IMR-90 (cell line): ENCODE measurements around the gene HYDIN.

Source experiments
- CHD1 ChIP-seq: IDR thresholded peaks from 2 replicates; pipeline ENCODE4 v1.6.1; 2012; ENCODE audit warnings: low read depth, low read length, improper control_type of control experiment
- FOS ChIP-seq: fragments of 150-350 bp; IDR thresholded peaks from 2 replicates; pipeline ENCODE4 v1.6.1; 2016; ENCODE audit warnings: low read depth, low read length
- MAFK ChIP-seq: IDR thresholded peaks from 2 replicates; pipeline ENCODE4 v1.6.1; 2012; ENCODE audit warnings: low read depth, low read length, improper control_type of control experiment
- MAZ ChIP-seq: IDR thresholded peaks from 2 replicates; pipeline ENCODE4 v1.6.1; 2012; ENCODE audit warnings: low read depth, mild to moderate bottlenecking, low read length, improper control_type of control experiment, moderate library complexity, borderline replicate concordance
- POLR2A ChIP-seq: IDR thresholded peaks from 2 replicates; pipeline ENCODE4 v1.6.1; 2012; ENCODE audit warnings: mild to moderate bottlenecking, low read depth, low read length
- RAD21 ChIP-seq: IDR thresholded peaks from 2 replicates; pipeline ENCODE4 v1.6.1; 2012; ENCODE audit warnings: low read length, improper control_type of control experiment
- RFX5 ChIP-seq: IDR thresholded peaks from 2 replicates; pipeline ENCODE4 v1.8.0; 2012; ENCODE audit warnings: low read depth, mild to moderate bottlenecking, low read length, moderate library complexity
- SMC3 ChIP-seq: fragments of 150-350 bp; IDR thresholded peaks from 2 replicates; pipeline ENCODE4 v1.6.1; 2016; ENCODE audit warnings: low read depth, mild to moderate bottlenecking, antibody characterized with exemption, low read length, moderate library complexity
- TF ChIP-seq, protein P1 (sequence below): conservative IDR thresholded peaks from 2 replicates; pipeline ENCODE4 v1.5.1; 2012; ENCODE audit warnings: mild to moderate bottlenecking, low read depth, low read length, improper control_type of control experiment
- TF ChIP-seq, protein P2 (sequence below): fragments of 150-350 bp; IDR thresholded peaks from 2 replicates; pipeline ENCODE4 v1.6.1; 2016; ENCODE audit warnings: low read depth, mild to moderate bottlenecking, low read length, moderate library complexity, borderline replicate concordance

DNA sequence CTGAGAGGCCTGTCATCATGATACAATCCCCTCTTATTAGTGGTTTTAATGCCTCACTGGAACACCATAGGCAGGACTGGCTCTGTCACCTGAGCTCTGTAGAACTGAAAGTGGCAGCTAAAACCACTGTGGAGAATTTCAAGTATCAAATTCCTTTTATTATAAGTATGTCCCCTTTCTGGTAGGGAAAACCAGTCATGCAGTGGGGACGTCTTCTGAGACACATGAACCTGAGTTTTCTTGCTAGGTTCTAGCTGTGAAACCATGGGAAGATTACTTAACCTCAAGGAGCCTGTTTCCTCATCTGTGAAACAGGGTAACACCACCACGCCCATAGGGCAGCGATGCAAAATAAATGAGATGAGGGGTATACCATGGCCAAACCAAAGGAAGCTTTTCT, 434.2 kb downstream of the HYDIN start:
- TF ChIP-seq, protein P1, sequence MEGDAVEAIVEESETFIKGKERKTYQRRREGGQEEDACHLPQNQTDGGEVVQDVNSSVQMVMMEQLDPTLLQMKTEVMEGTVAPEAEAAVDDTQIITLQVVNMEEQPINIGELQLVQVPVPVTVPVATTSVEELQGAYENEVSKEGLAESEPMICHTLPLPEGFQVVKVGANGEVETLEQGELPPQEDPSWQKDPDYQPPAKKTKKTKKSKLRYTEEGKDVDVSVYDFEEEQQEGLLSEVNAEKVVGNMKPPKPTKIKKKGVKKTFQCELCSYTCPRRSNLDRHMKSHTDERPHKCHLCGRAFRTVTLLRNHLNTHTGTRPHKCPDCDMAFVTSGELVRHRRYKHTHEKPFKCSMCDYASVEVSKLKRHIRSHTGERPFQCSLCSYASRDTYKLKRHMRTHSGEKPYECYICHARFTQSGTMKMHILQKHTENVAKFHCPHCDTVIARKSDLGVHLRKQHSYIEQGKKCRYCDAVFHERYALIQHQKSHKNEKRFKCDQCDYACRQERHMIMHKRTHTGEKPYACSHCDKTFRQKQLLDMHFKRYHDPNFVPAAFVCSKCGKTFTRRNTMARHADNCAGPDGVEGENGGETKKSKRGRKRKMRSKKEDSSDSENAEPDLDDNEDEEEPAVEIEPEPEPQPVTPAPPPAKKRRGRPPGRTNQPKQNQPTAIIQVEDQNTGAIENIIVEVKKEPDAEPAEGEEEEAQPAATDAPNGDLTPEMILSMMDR = no peak
- TF ChIP-seq POLR2A (no peak), RAD21 (no peak), MAFK (no peak), MAZ (no peak), SMC3 (no peak), FOS (no peak), RFX5 (no peak), CHD1 (no peak)
- TF ChIP-seq, protein P2, sequence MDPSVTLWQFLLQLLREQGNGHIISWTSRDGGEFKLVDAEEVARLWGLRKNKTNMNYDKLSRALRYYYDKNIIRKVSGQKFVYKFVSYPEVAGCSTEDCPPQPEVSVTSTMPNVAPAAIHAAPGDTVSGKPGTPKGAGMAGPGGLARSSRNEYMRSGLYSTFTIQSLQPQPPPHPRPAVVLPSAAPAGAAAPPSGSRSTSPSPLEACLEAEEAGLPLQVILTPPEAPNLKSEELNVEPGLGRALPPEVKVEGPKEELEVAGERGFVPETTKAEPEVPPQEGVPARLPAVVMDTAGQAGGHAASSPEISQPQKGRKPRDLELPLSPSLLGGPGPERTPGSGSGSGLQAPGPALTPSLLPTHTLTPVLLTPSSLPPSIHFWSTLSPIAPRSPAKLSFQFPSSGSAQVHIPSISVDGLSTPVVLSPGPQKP = no peak
